WTC11 (cell line): ENCODE measurements around the gene TMEM100. TPM values are rescaled to one million over a fixed set of nuclear protein-coding genes. Genes with fewer than 3 reads are reported as not detected.

Experiments used
- ATAC-seq: fragments of 200-7000 bp; cut with Tn5 transposase; 2 replicates; pipeline ENCODE4 v1.10.0; 2021; ENCODE audit warnings: mild to moderate bottlenecking, moderate library complexity
- CTCF ChIA-PET: fragments of 300-600 bp; sonication (Branson Sonifier 250); formaldehyde crosslinking; loops from one replicate; lab custom pipeline; 2021; ENCODE audit warnings: antibody characterized with exemption; lab: Charles Lee
- POLR2A ChIA-PET: fragments of 350-600 bp; sonication (Branson Sonifier 250); formaldehyde crosslinking; loops from one replicate; lab custom pipeline; 2021; ENCODE audit warnings: antibody characterized with exemption; lab: Charles Lee
- DNase-seq: peaks from one replicate; pipeline ENCODE4 v3.0.0; 2021; ENCODE audit warnings: low spot score
- H3K27ac Mint-ChIP-seq: 2 replicates; pipeline ENCODE4 v1.8.0; 2021; ENCODE audit warnings: mixed read lengths
- H3K27me3 Mint-ChIP-seq: 2 replicates; pipeline ENCODE4 v1.8.0; 2021; ENCODE audit warnings: low read depth, mild to moderate bottlenecking, moderate library complexity, mixed read lengths
- H3K36me3 Mint-ChIP-seq: 2 replicates; pipeline ENCODE4 v1.8.0; 2021; ENCODE audit warnings: mixed read lengths
- H3K4me1 Mint-ChIP-seq: 2 replicates; pipeline ENCODE4 v1.8.0; 2022; ENCODE audit warnings: mixed read lengths
- H3K4me3 Mint-ChIP-seq: 2 replicates; pipeline ENCODE4 v1.8.0; 2021; ENCODE audit warnings: mild to moderate bottlenecking, moderate library complexity, mixed read lengths
- H3K9me3 Mint-ChIP-seq: 2 replicates; pipeline ENCODE4 v1.8.0; 2021; ENCODE audit warnings: mixed read lengths
- FOXJ3 ChIP-seq: sonication (generic); formaldehyde crosslinking; IDR thresholded peaks from 2 replicates; pipeline ENCODE4 v1.9.0; 2021; ENCODE audit warnings: missing genetic modification reagents, mild to moderate bottlenecking, borderline replicate concordance
- GABPB1 ChIP-seq: sonication (generic); formaldehyde crosslinking; IDR thresholded peaks from 2 replicates; pipeline ENCODE4 v1.8.1; 2023; ENCODE audit warnings: mild to moderate bottlenecking, missing genetic modification reagents
- HMGA2 ChIP-seq: fragments of 250-450 bp; sonication (Bioruptor Pico); IDR thresholded peaks from 2 replicates; pipeline ENCODE4 v1.4.0; 2021; ENCODE audit warnings: mild to moderate bottlenecking, moderate library complexity
- MYBL2 ChIP-seq: sonication (generic); formaldehyde crosslinking; IDR thresholded peaks from 2 replicates; pipeline ENCODE4 v1.8.1; 2023; ENCODE audit warnings: mild to moderate bottlenecking, moderate library complexity, missing genetic modification reagents
- TEAD4 ChIP-seq: sonication (generic); formaldehyde crosslinking; IDR thresholded peaks from 2 replicates; pipeline ENCODE4 v1.8.0; 2022; ENCODE audit warnings: mild to moderate bottlenecking, missing genetic modification reagents
- ZBTB21 ChIP-seq: sonication (generic); formaldehyde crosslinking; IDR thresholded peaks from 2 replicates; pipeline ENCODE4 v1.8.1; 2023; ENCODE audit warnings: mild to moderate bottlenecking, missing genetic modification reagents, borderline replicate concordance
- ZNF138 ChIP-seq: sonication (generic); formaldehyde crosslinking; conservative IDR thresholded peaks from 2 replicates; pipeline ENCODE4 v1.8.1; 2022; ENCODE audit warnings: mild to moderate bottlenecking, moderate library complexity, missing genetic modification reagents
- total RNA-seq: library from RNA; stranded (reverse); gene quantifications from 3 replicates; pipeline ENCODE4 v1.2.3, GENCODE V29; 2021
- TF ChIP-seq, protein P1 (sequence below): fragments of 250-450 bp; sonication (Bioruptor Pico); conservative IDR thresholded peaks from 2 replicates; pipeline ENCODE4 v1.9.0; 2021; ENCODE audit warnings: mild to moderate bottlenecking
- TF ChIP-seq, protein P2 (sequence below): fragments of 250-450 bp; sonication (Bioruptor Pico); IDR thresholded peaks from 2 replicates; pipeline ENCODE4 v1.9.0; 2021; ENCODE audit warnings: mild to moderate bottlenecking, borderline replicate concordance
- TF ChIP-seq, protein P3 (sequence below): sonication (generic); formaldehyde crosslinking; IDR thresholded peaks from 2 replicates; pipeline ENCODE4 v1.8.0; 2022; ENCODE audit warnings: mild to moderate bottlenecking, missing genetic modification reagents
- TF ChIP-seq, protein P4 (sequence below): sonication (generic); formaldehyde crosslinking; conservative IDR thresholded peaks from 2 replicates; pipeline ENCODE4 v1.8.1; 2023; ENCODE audit warnings: mild to moderate bottlenecking, low read depth, missing genetic modification reagents, moderate library complexity

The TMEM100 gene
- total RNA-seq, 1 experiment from 2014 or later, result 1.1 TPM

DNA sequence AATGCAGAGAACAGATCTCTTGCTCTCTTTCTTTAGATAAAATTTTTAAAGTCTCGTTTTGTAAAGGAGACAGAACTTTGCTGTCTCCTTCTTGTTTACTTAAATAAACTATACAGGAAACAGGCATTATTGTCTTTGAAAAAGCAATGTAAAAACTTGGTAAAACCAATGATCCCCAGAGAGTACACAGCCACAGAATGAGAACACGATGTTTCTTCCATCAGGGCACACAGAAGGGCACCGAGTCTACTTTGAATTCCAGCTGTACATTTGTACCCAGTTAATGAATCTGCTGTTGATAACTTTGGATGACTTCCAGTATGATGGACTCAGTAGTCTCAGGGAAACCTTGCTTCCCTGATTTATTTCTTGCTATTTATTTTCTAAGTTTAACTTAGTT is 8.1 kb upstream of the TMEM100 start (continued):
- TF ChIP-seq FOXJ3 (CRISPR knock-in tag), result no peak
- TF ChIP-seq, protein P1, sequence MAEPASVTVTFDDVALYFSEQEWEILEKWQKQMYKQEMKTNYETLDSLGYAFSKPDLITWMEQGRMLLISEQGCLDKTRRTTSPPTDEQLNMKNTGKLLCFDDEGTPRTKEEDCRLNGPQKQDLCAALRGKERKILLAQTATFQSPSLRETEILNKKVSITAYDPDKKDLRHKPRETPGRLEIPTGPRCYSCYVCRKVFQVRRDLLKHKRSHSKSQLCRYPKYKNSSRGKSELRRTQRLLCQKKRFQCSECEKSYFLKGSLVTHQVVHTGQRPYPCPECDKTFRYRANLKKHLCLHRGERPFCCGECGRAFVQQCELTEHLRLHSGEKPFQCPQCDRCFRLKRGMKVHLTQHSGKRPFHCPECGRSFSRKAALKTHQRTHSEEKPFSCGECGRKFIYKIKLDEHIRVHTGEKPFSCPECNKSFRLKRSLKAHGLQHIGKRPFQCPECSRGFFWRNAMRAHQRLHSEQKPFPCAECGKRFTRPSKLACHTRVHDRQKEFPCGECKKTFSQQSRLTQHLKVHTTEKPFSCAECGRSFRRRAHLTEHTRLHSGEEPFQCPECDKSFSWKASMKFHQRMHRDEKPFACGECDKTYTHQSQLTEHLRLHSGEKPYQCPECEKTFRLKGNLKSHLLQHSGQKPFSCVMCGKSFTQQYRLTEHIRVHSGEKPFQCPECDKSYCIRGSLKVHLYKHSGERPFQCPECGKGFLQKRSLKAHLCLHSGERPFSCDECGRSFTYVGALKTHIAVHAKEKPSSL, result no peak
- no peak for TF ChIP-seq GABPB1

DNA sequence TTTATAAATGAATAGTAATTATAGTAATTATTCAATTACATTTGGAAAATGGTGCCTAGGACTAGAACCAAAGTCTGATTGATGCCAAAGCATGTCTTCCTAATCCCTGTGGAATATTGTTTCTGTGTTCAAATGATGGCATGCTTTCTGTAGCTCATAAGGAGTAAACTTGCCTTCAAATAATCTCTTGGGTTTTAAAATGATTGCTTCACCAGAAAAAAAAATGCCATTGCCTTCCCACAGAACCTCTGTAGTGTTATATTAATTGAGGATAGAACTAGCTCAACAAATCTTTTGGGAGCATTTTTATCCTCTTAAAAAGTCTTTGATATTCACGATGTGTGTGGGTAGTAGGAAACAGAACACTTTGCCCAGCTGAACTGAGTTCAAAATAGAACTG is 7.7 kb upstream of the TMEM100 start:
- H3K27ac Mint-ChIP-seq, result no peak overlapping the region
- no peaks in the 10 kb centered on the region for H3K27me3 Mint-ChIP-seq
- TF ChIP-seq HMGA2 (CRISPR knock-in tag) (no peak), TEAD4 (CRISPR knock-in tag) (no peak), FOXJ3 (CRISPR knock-in tag) (no peak), MYBL2 (CRISPR knock-in tag) (no peak), ZNF138 (CRISPR knock-in tag) (no peak), ZBTB21 (CRISPR knock-in tag) (no peak)
- TF ChIP-seq, protein P1, result no peak
- TF ChIP-seq, protein P2, sequence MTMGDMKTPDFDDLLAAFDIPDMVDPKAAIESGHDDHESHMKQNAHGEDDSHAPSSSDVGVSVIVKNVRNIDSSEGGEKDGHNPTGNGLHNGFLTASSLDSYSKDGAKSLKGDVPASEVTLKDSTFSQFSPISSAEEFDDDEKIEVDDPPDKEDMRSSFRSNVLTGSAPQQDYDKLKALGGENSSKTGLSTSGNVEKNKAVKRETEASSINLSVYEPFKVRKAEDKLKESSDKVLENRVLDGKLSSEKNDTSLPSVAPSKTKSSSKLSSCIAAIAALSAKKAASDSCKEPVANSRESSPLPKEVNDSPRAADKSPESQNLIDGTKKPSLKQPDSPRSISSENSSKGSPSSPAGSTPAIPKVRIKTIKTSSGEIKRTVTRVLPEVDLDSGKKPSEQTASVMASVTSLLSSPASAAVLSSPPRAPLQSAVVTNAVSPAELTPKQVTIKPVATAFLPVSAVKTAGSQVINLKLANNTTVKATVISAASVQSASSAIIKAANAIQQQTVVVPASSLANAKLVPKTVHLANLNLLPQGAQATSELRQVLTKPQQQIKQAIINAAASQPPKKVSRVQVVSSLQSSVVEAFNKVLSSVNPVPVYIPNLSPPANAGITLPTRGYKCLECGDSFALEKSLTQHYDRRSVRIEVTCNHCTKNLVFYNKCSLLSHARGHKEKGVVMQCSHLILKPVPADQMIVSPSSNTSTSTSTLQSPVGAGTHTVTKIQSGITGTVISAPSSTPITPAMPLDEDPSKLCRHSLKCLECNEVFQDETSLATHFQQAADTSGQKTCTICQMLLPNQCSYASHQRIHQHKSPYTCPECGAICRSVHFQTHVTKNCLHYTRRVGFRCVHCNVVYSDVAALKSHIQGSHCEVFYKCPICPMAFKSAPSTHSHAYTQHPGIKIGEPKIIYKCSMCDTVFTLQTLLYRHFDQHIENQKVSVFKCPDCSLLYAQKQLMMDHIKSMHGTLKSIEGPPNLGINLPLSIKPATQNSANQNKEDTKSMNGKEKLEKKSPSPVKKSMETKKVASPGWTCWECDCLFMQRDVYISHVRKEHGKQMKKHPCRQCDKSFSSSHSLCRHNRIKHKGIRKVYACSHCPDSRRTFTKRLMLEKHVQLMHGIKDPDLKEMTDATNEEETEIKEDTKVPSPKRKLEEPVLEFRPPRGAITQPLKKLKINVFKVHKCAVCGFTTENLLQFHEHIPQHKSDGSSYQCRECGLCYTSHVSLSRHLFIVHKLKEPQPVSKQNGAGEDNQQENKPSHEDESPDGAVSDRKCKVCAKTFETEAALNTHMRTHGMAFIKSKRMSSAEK (CRISPR knock-in tag), result no peak
- TF ChIP-seq, protein P3, sequence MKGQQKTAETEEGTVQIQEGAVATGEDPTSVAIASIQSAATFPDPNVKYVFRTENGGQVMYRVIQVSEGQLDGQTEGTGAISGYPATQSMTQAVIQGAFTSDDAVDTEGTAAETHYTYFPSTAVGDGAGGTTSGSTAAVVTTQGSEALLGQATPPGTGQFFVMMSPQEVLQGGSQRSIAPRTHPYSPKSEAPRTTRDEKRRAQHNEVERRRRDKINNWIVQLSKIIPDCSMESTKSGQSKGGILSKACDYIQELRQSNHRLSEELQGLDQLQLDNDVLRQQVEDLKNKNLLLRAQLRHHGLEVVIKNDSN (CRISPR knock-in tag), result no peak
- TF ChIP-seq, protein P4, sequence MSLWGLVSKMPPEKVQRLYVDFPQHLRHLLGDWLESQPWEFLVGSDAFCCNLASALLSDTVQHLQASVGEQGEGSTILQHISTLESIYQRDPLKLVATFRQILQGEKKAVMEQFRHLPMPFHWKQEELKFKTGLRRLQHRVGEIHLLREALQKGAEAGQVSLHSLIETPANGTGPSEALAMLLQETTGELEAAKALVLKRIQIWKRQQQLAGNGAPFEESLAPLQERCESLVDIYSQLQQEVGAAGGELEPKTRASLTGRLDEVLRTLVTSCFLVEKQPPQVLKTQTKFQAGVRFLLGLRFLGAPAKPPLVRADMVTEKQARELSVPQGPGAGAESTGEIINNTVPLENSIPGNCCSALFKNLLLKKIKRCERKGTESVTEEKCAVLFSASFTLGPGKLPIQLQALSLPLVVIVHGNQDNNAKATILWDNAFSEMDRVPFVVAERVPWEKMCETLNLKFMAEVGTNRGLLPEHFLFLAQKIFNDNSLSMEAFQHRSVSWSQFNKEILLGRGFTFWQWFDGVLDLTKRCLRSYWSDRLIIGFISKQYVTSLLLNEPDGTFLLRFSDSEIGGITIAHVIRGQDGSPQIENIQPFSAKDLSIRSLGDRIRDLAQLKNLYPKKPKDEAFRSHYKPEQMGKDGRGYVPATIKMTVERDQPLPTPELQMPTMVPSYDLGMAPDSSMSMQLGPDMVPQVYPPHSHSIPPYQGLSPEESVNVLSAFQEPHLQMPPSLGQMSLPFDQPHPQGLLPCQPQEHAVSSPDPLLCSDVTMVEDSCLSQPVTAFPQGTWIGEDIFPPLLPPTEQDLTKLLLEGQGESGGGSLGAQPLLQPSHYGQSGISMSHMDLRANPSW, result no peak
- DNase-seq (no peak), ATAC-seq (no peak)
- CTCF ChIA-PET, result no interaction called here
- peaks cover 70% of the 10 kb centered on the region for H3K4me1 Mint-ChIP-seq
- no peaks in the 10 kb centered on the region for H3K9me3 Mint-ChIP-seq
- POLR2A ChIA-PET, result no interaction called here
- no peak overlapping the region for H3K4me3 Mint-ChIP-seq
- H3K36me3 Mint-ChIP-seq, result no peaks in the 10 kb centered on the region
